IMR-90 (cell line): Measurements from ENCODE around the gene PPM1H. TPM values are rescaled to one million over a fixed set of nuclear protein-coding genes. Genes with fewer than 3 reads are reported as not detected.

ENCODE experiments used
- ATAC-seq: fragments of 200-7000 bp; cut with Tn5 transposase; 2 replicates; pipeline ENCODE4 v1.9.1; 2020; ENCODE audit warnings: low read depth, mild to moderate bottlenecking, moderate library complexity
- BruUV-seq: library from RNA; stranded (reverse); fragments of 400-500 nt; replicated peaks from 2 replicates; lab custom pipeline; 2021; lab: Mats Ljungman, UMichigan
- CTCF ChIA-PET: fragments of 300-600 bp; formaldehyde crosslinking; extraction: SDS; loops from one replicate; lab custom pipeline; 2021; ENCODE audit warnings: antibody characterized with exemption; lab: Yijun Ruan, JAX
- POLR2A ChIA-PET: fragments of 300-600 bp; sonication (Branson Sonifier 250); formaldehyde crosslinking; loops from one replicate; lab custom pipeline; 2022; ENCODE audit warnings: antibody characterized with exemption; ENCODE audit not compliant: unreplicated experiment; lab: Charles Lee
- DNase-seq: peaks from one replicate; pipeline ENCODE4 v3.0.0; 2013
- H2AFZ ChIP-seq: replicated peaks from 2 replicates; pipeline ENCODE3; 2013; ENCODE audit warnings: low read length, mild to moderate bottlenecking; ENCODE audit not compliant: poor library complexity
- H2AK5ac ChIP-seq: 2 replicates; pipeline ENCODE4 v1.6.1; 2013; ENCODE audit warnings: low read depth, low read length, inconsistent platforms
- H2AK9ac ChIP-seq: replicated peaks from 2 replicates; pipeline ENCODE3; 2013; ENCODE audit warnings: mild to moderate bottlenecking, low read depth, low read length, moderate library complexity; ENCODE audit not compliant: poor library complexity
- H2BK120ac ChIP-seq: 2 replicates; pipeline ENCODE4 v1.6.1; 2013; ENCODE audit warnings: low read depth, low read length, inconsistent platforms
- H2BK15ac ChIP-seq: 3 replicates; pipeline ENCODE4 v1.6.1; 2013; ENCODE audit warnings: low read depth, low read length, inconsistent platforms
- H2BK20ac ChIP-seq: 2 replicates; pipeline ENCODE4 v1.6.1; 2013; ENCODE audit warnings: low read depth, mild to moderate bottlenecking, inconsistent platforms, low read length, moderate library complexity
- H2BK5ac ChIP-seq: 2 replicates; pipeline ENCODE4 v1.6.1; 2013; ENCODE audit warnings: mild to moderate bottlenecking, low read depth, low read length, inconsistent platforms; ENCODE audit not compliant: poor library complexity, severe bottlenecking
- H3K14ac ChIP-seq: replicated peaks from 2 replicates; pipeline ENCODE4 v1.6.1; 2013; ENCODE audit warnings: low read depth, low read length, inconsistent platforms
- H3K18ac ChIP-seq: 2 replicates; pipeline ENCODE4 v1.6.1; 2013; ENCODE audit warnings: low read depth, low read length, control low read depth
- H3K23ac ChIP-seq: 2 replicates; pipeline ENCODE4 v1.6.1; 2013; ENCODE audit warnings: low read depth, low read length, inconsistent platforms
- H3K27ac ChIP-seq: 2 replicates; pipeline ENCODE4 v1.5.1; 2013; ENCODE audit warnings: mild to moderate bottlenecking, control low read depth, low read length; ENCODE audit not compliant: insufficient read depth
- H3K27me3 ChIP-seq: 2 replicates; pipeline ENCODE4 v1.6.1; 2013; ENCODE audit warnings: low read length; ENCODE audit not compliant: control insufficient read depth, insufficient read depth
- H3K36me3 ChIP-seq: 2 replicates; pipeline ENCODE4 v1.6.1; 2013; ENCODE audit warnings: low read length, mixed read lengths; ENCODE audit not compliant: control insufficient read depth, insufficient read depth
- H3K4ac ChIP-seq: 2 replicates; pipeline ENCODE4 v1.6.1; 2013; ENCODE audit warnings: low read depth, low read length, inconsistent platforms
- H3K4me1 ChIP-seq: 2 replicates; pipeline ENCODE4 v1.6.1; 2013; ENCODE audit warnings: low read length, mixed read lengths; ENCODE audit not compliant: control insufficient read depth, insufficient read depth
- H3K4me2 ChIP-seq: 2 replicates; pipeline ENCODE4 v1.6.1; 2013; ENCODE audit warnings: low read depth, mild to moderate bottlenecking, control low read depth, low read length, moderate library complexity
- H3K4me3 ChIP-seq: 2 replicates; pipeline ENCODE4 v1.5.1; 2013; ENCODE audit warnings: low read depth, mild to moderate bottlenecking, control low read depth, low read length, moderate library complexity; ENCODE audit not compliant: insufficient read depth
- H3K56ac ChIP-seq: 2 replicates; pipeline ENCODE4 v1.6.1; 2013; ENCODE audit warnings: low read length, inconsistent platforms; ENCODE audit not compliant: insufficient read depth; ENCODE audit errors: extremely low read depth
- H3K79me1 ChIP-seq, 2 experiments: 2 replicates each; pipeline ENCODE4 v1.6.1; 2013; ENCODE audit warnings: low read length in 2 of 2, inconsistent platforms in 1 of 2, low read depth in 1 of 2
- H3K9ac ChIP-seq: 2 replicates; pipeline ENCODE4 v1.6.1; 2013; ENCODE audit warnings: low read depth, low read length, control low read depth
- H3K9me1 ChIP-seq: 2 replicates; pipeline ENCODE4 v1.6.1; 2013; ENCODE audit warnings: low read length, inconsistent platforms; ENCODE audit not compliant: insufficient read depth
- H3K9me3 ChIP-seq: 2 replicates; pipeline ENCODE4 v1.6.1; 2013; ENCODE audit warnings: low read length; ENCODE audit not compliant: control insufficient read depth, insufficient read depth
- H4K20me1 ChIP-seq: 2 replicates; pipeline ENCODE4 v1.6.1; 2013; ENCODE audit warnings: low read length, inconsistent platforms; ENCODE audit not compliant: insufficient read depth
- H4K5ac ChIP-seq: 2 replicates; pipeline ENCODE4 v1.6.1; 2013; ENCODE audit warnings: mild to moderate bottlenecking, low read depth, low read length, control low read depth
- H4K8ac ChIP-seq, 2 experiments: 2 replicates each; pipeline ENCODE4 v1.6.1; 2013; ENCODE audit warnings: low read depth in 2 of 2, low read length in 2 of 2, control low read depth in 1 of 2, inconsistent platforms in 1 of 2
- H4K91ac ChIP-seq: 2 replicates; pipeline ENCODE4 v1.6.1; 2013; ENCODE audit warnings: low read depth, low read length, inconsistent platforms; ENCODE audit not compliant: insufficient read depth
- BHLHE40 ChIP-seq: fragments of 150-350 bp; IDR thresholded peaks from 2 replicates; pipeline ENCODE4 v1.6.1; 2016; ENCODE audit warnings: mild to moderate bottlenecking, low read depth, low read length
- CEBPB ChIP-seq: IDR thresholded peaks from 2 replicates; pipeline ENCODE4 v1.6.1; 2012; ENCODE audit warnings: low read depth, low read length, improper control_type of control experiment
- CHD1 ChIP-seq: IDR thresholded peaks from 2 replicates; pipeline ENCODE4 v1.6.1; 2012; ENCODE audit warnings: low read depth, low read length, improper control_type of control experiment
- CTCF ChIP-seq: conservative IDR thresholded peaks from 2 replicates; pipeline ENCODE4 v1.5.1; 2012; ENCODE audit warnings: mild to moderate bottlenecking, low read depth, low read length, improper control_type of control experiment
- ELK1 ChIP-seq: fragments of 150-350 bp; IDR thresholded peaks from 2 replicates; pipeline ENCODE4 v1.6.1; 2016; ENCODE audit warnings: low read depth, mild to moderate bottlenecking, low read length, moderate library complexity, borderline replicate concordance
- FOS ChIP-seq: fragments of 150-350 bp; IDR thresholded peaks from 2 replicates; pipeline ENCODE4 v1.6.1; 2016; ENCODE audit warnings: low read depth, low read length
- MAFK ChIP-seq: IDR thresholded peaks from 2 replicates; pipeline ENCODE4 v1.6.1; 2012; ENCODE audit warnings: low read depth, low read length, improper control_type of control experiment
- MAZ ChIP-seq: IDR thresholded peaks from 2 replicates; pipeline ENCODE4 v1.6.1; 2012; ENCODE audit warnings: low read depth, mild to moderate bottlenecking, low read length, improper control_type of control experiment, moderate library complexity, borderline replicate concordance
- MXI1 ChIP-seq: IDR thresholded peaks from 2 replicates; pipeline ENCODE4 v1.6.1; 2012; ENCODE audit warnings: low read depth, mild to moderate bottlenecking, low read length, moderate library complexity, borderline replicate concordance
- NFE2L2 ChIP-seq: fragments of 150-350 bp; IDR thresholded peaks from 2 replicates; pipeline ENCODE4 v1.6.1; 2016; ENCODE audit warnings: low read depth, mild to moderate bottlenecking, low read length
- POLR2A ChIP-seq: IDR thresholded peaks from 2 replicates; pipeline ENCODE4 v1.6.1; 2012; ENCODE audit warnings: mild to moderate bottlenecking, low read depth, low read length
- RAD21 ChIP-seq: IDR thresholded peaks from 2 replicates; pipeline ENCODE4 v1.6.1; 2012; ENCODE audit warnings: low read length, improper control_type of control experiment
- RCOR1 ChIP-seq: IDR thresholded peaks from 2 replicates; pipeline ENCODE4 v1.6.1; 2012; ENCODE audit warnings: mild to moderate bottlenecking, low read length, improper control_type of control experiment; ENCODE audit not compliant: insufficient replicate concordance
- RFX5 ChIP-seq: IDR thresholded peaks from 2 replicates; pipeline ENCODE4 v1.8.0; 2012; ENCODE audit warnings: low read depth, mild to moderate bottlenecking, low read length, moderate library complexity
- SMC3 ChIP-seq: fragments of 150-350 bp; IDR thresholded peaks from 2 replicates; pipeline ENCODE4 v1.6.1; 2016; ENCODE audit warnings: low read depth, mild to moderate bottlenecking, antibody characterized with exemption, low read length, moderate library complexity
- USF2 ChIP-seq: fragments of 150-350 bp; IDR thresholded peaks from 2 replicates; pipeline ENCODE4 v1.6.1; 2017; ENCODE audit warnings: mild to moderate bottlenecking, antibody characterized with exemption, low read length, low read depth
- WGBS, 2 experiments: methylation state at CpG; one replicate each; pipeline versions ENCODE4 v1.1.5 to v1.1.7; 2013; ENCODE audit warnings: missing lambda C conversion rate in 2 of 2; ENCODE audit not compliant: insufficient read length in 1 of 2; ENCODE audit errors: extremely low coverage in 2 of 2; 5-methylcytosine and 5-hydroxymethylcytosine counted together
- dilution Hi-C: fragments of 300-500 bp; cut with HindIII; formaldehyde crosslinking; loops from one replicate; pipeline ENCODE4 v1.14.3; 2018; ENCODE audit warnings: low sequenced_read_pairs; ENCODE audit not compliant: unreplicated experiment
- in situ Hi-C: fragments of 300-500 bp; cut with MboI; formaldehyde crosslinking; loops from 3 replicates; pipeline ENCODE4 v1.14.3; 2019; ENCODE audit warnings: low sequenced_read_pairs, inconsistent platforms, mixed read lengths
- intact Hi-C: fragments of 100-400 bp; cut with micrococcal nuclease; formaldehyde crosslinking; loops from 2 replicates; pipeline ENCODE4 v1.10.0; 2022
- polyA plus RNA-seq, 3 experiments: library from polyadenylated mRNA; depleted of rRNA; stranded (reverse); fragments of >200 nt; gene quantifications; 2 replicates each; pipeline ENCODE4 v1.2.3, GENCODE V29; 2012; ENCODE audit warnings: low replicate concordance in 1 of 3
- total RNA-seq: library from RNA; depleted of rRNA; stranded (reverse); fragments of >200 nt; gene quantifications from 2 replicates; pipeline ENCODE4 v1.2.3, GENCODE V29; 2012

PPM1H gene
- total and polyA plus RNA-seq, 2 of the 4 experiments (the other 2 are of a cell fraction): 0.14 to 0.18 TPM

- ATAC-seq: no peak
- H3K56ac ChIP-seq: no peak overlapping the region
- no TSS peak for BruUV-seq
- DNase-seq: no peak
- H3K4me2 ChIP-seq: no peak overlapping the region
- ChIA-PET CTCF (no interaction called here), POLR2A (no interaction called here)
- H2AK5ac ChIP-seq: no peak overlapping the region
- H3K4ac ChIP-seq: no peak overlapping the region
- no peak overlapping the region for H2AFZ ChIP-seq
- no peak overlapping the region for H3K27ac ChIP-seq
- H3K9me1 ChIP-seq: no peaks in the 10 kb centered on the region
- H2BK20ac ChIP-seq: no peak overlapping the region
- WGBS, 2 experiments: no CpG with 5 or more reads among the region's 6 CpGs
- no peak overlapping the region for H4K5ac ChIP-seq
- no peak overlapping the region for H3K14ac ChIP-seq
- H3K9ac ChIP-seq: no peak overlapping the region
- no peaks in the 10 kb centered on the region for H3K9me3 ChIP-seq
- no peak overlapping the region for H4K8ac ChIP-seq
- H2BK15ac ChIP-seq: no peak overlapping the region
- H2AK9ac ChIP-seq: no peak overlapping the region
- H3K4me1 ChIP-seq: no peaks in the 10 kb centered on the region
- no peak overlapping the region for H4K91ac ChIP-seq
- H3K18ac ChIP-seq: no peak overlapping the region
- H4K20me1 ChIP-seq: no peaks in the 10 kb centered on the region
- intact Hi-C loops (no loop called here), in situ Hi-C loops (loop anchor here (5.0 kb wide), 1 partner anchor 266 kb away; no protein-coding TSS in a partner anchor), dilution Hi-C loops (no loop called here)
- no peak overlapping the region for H2BK120ac ChIP-seq
- no peak overlapping the region for H3K4me3 ChIP-seq
- no peak for TF ChIP-seq CTCF
- TF ChIP-seq MAZ: no peak
- TF ChIP-seq USF2: no peak
- TF ChIP-seq CEBPB: no peak
- TF ChIP-seq ELK1: no peak
- no peak for TF ChIP-seq CHD1
- TF ChIP-seq RAD21: no peak
- no peak for TF ChIP-seq SMC3
- no peak for TF ChIP-seq MXI1
- TF ChIP-seq BHLHE40: no peak
- TF ChIP-seq FOS: no peak
- TF ChIP-seq RFX5: no peak
- TF ChIP-seq POLR2A: no peak
- TF ChIP-seq NFE2L2: no peak
- no peak for TF ChIP-seq MAFK
- no peak for TF ChIP-seq RCOR1
- no peak overlapping the region for H2BK5ac ChIP-seq
- no peaks in the 10 kb centered on the region for H3K79me1 ChIP-seq
- peaks cover 17% of the 10 kb centered on the region for H3K27me3 ChIP-seq
- no peak overlapping the region for H3K23ac ChIP-seq
- H3K36me3 ChIP-seq: no peaks in the 10 kb centered on the region
These were observed 128.6 kb downstream of the PPM1H start for GRCh38 chr12:62806244-62806836.
